ENCODE measurements around the gene LMCD1.

DNA sequence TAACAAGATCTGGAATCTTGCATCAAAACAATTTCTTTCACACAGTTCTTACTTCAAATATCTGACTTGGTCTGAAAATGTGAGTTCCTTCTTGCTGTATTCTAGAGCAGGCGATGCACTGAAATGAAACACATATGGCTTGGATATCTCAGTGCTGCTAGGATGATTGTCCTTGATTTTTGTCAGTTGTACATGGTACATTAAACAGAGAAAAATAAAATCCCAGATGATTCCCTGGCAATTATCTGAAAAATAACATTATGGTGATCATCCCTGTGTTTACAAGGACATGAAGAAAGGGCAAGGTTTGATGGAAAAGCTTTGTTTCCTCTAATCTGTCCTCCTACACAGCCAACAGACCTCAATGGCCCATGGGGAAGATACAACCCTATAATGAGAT lies 10.6 kb downstream of the LMCD1 start:
- TF ChIP-seq EZH2 (IDR thresholded peaks at IDR 0.05; ENCODE audit: borderline replicate concordance, low read length): no peak
- TF ChIP-seq CTCF (IDR thresholded peaks at IDR 0.05; ENCODE audit: low read length): no peak
